ENCODE results near the gene C1orf53.

- TF ChIP-seq POLR2A (IDR thresholded peaks at IDR 0.05) = no peak
- no peak for TF ChIP-seq CTCF (IDR thresholded peaks at IDR 0.05)
These were observed 46.8 kb downstream of the C1orf53 start for GRCh38 chr1:197948926-197949899.
